Prostate gland (tissue), 2 donors: Measurements from ENCODE around the gene MAB21L2.

Experiments
- POLR2A ChIP-seq: fragments of 450-650 bp; IDR thresholded peaks from one replicate; pipeline ENCODE4 v1.6.1; 2016; ENCODE audit warnings: antibody characterized with exemption, mild to moderate bottlenecking
- POLR2AphosphoS5 ChIP-seq: sonication (generic); formaldehyde crosslinking; IDR thresholded peaks from one replicate; pipeline ENCODE4 v1.6.1; 2017; ENCODE audit warnings: antibody characterized with exemption
- TF ChIP-seq, protein P1 (sequence below), 4 experiments: fragments of 200-600 bp in 2 of 4; fragments of 450-650 bp in 2 of 4; sonication (generic) in 2 of 4; IDR thresholded peaks; 1 replicate in 3 of 4; 2 replicates in 1 of 4; pipeline ENCODE4 v1.5.1; 2016 to 2019; ENCODE audit warnings: antibody characterized with exemption in 4 of 4, mild to moderate bottlenecking in 2 of 4, moderate library complexity in 2 of 4

DNA sequence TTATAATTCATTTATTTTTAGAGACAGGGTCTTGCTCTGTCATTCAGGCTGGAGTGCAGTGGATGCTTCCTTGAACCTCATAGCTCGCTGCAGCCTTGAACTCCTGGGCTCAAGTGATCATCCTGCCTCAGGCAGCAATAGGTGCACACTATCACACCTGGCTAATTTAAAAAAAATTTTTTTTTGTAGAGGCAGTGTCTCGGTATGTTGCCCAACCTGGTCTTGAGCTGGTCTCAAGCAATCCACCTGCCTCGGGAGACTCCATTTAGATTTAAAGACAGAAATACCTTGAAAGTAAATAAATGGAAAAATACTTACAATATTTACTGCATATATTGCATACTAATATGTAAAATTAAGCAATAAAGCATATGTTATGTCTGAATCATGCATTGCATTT, 40.3 kb upstream of the MAB21L2 start:
- TF ChIP-seq, protein P1, sequence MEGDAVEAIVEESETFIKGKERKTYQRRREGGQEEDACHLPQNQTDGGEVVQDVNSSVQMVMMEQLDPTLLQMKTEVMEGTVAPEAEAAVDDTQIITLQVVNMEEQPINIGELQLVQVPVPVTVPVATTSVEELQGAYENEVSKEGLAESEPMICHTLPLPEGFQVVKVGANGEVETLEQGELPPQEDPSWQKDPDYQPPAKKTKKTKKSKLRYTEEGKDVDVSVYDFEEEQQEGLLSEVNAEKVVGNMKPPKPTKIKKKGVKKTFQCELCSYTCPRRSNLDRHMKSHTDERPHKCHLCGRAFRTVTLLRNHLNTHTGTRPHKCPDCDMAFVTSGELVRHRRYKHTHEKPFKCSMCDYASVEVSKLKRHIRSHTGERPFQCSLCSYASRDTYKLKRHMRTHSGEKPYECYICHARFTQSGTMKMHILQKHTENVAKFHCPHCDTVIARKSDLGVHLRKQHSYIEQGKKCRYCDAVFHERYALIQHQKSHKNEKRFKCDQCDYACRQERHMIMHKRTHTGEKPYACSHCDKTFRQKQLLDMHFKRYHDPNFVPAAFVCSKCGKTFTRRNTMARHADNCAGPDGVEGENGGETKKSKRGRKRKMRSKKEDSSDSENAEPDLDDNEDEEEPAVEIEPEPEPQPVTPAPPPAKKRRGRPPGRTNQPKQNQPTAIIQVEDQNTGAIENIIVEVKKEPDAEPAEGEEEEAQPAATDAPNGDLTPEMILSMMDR (IDR thresholded peaks at IDR 0.05): no peak
- no peak for TF ChIP-seq POLR2A
- TF ChIP-seq POLR2AphosphoS5: no peak
